OCI-LY1 (cell line): ENCODE measurements around the gene TMEM33.

Source experiments
- H2AFZ ChIP-seq: fragments of 200-600 bp; sonication (generic), shearing (Covaris generic); 2 replicates; pipeline ENCODE4 v1.6.0; 2014; ENCODE audit warnings: antibody characterized with exemption, mild to moderate bottlenecking, low read length
- H3F3A ChIP-seq: fragments of 200-600 bp; sonication (generic), shearing (Covaris generic); 2 replicates; pipeline ENCODE4 v1.6.0; 2014; ENCODE audit warnings: mild to moderate bottlenecking, antibody characterized with exemption, low read length, moderate library complexity; ENCODE audit not compliant: insufficient read depth
- H3K27ac ChIP-seq: fragments of 200-600 bp; sonication (generic); 2 replicates; pipeline ENCODE4 v1.5.1; 2014; ENCODE audit warnings: low read length, mixed run types, mild to moderate bottlenecking, low read depth; ENCODE audit not compliant: poor library complexity, severe bottlenecking
- H3K27me3 ChIP-seq: fragments of 200-600 bp; sonication (generic); 2 replicates; pipeline ENCODE4 v1.6.0; 2014; ENCODE audit warnings: antibody characterized with exemption, mild to moderate bottlenecking, low read length, moderate library complexity; ENCODE audit not compliant: insufficient read depth
- H3K36me3 ChIP-seq: fragments of 200-600 bp; sonication (generic); 2 replicates; pipeline ENCODE4 v1.6.1; 2014; ENCODE audit warnings: mild to moderate bottlenecking, antibody characterized with exemption, low read length, moderate library complexity, mixed read lengths; ENCODE audit not compliant: insufficient read depth
- H3K4me1 ChIP-seq: fragments of 200-600 bp; sonication (generic); 2 replicates; pipeline ENCODE4 v1.5.1; 2014; ENCODE audit warnings: mild to moderate bottlenecking, low read length, moderate library complexity; ENCODE audit not compliant: insufficient read depth, severe bottlenecking
- H3K4me2 ChIP-seq: fragments of 200-600 bp; sonication (generic), shearing (Covaris generic); 2 replicates; pipeline ENCODE4 v1.6.1; 2014; ENCODE audit warnings: low read length
- H3K4me3 ChIP-seq: fragments of 200-600 bp; sonication (generic); 2 replicates; pipeline ENCODE4 v1.5.1; 2014; ENCODE audit warnings: low read length, low read depth, mild to moderate bottlenecking, mixed read lengths; ENCODE audit not compliant: poor library complexity, severe bottlenecking
- H3K79me2 ChIP-seq: fragments of 200-600 bp; shearing (Covaris generic); 2 replicates; pipeline ENCODE4 v1.6.1; 2016; ENCODE audit warnings: mixed run types, low read length, mixed read lengths; ENCODE audit not compliant: insufficient read depth
- H3K9ac ChIP-seq: fragments of 200-600 bp; sonication (generic), shearing (Covaris generic); 2 replicates; pipeline ENCODE4 v1.6.1; 2014; ENCODE audit warnings: mild to moderate bottlenecking, low read length, mixed read lengths
- H3K9me2 ChIP-seq: fragments of 200-600 bp; sonication (generic), shearing (Covaris generic); 2 replicates; pipeline ENCODE4 v1.6.1; 2014; ENCODE audit warnings: low read depth, mild to moderate bottlenecking, low read length, mixed read lengths
- H3K9me3 ChIP-seq: fragments of 200-600 bp; shearing (Covaris generic); 2 replicates; pipeline ENCODE4 v1.6.1; 2014; ENCODE audit warnings: low read length, mixed read lengths
- H4K20me1 ChIP-seq: fragments of 200-600 bp; sonication (generic), shearing (Covaris generic); 2 replicates; pipeline ENCODE4 v1.6.0; 2016; ENCODE audit warnings: mild to moderate bottlenecking, low read length; ENCODE audit not compliant: insufficient read depth
- EZH2 ChIP-seq: fragments of 200-600 bp; sonication (generic), shearing (Covaris generic); IDR thresholded peaks from 2 replicates; pipeline ENCODE4 v1.8.0; 2017; ENCODE audit warnings: borderline replicate concordance, mixed run types, mild to moderate bottlenecking, antibody characterized with exemption, low read length, moderate library complexity, mixed read lengths
- TF ChIP-seq, protein P1 (sequence below): fragments of 200-600 bp; sonication (generic), shearing (Covaris generic); IDR thresholded peaks from 2 replicates; pipeline ENCODE4 v1.5.1; 2017; ENCODE audit warnings: mild to moderate bottlenecking, antibody characterized with exemption, low read length, moderate library complexity, mixed read lengths

TMEM33 gene

DNA sequence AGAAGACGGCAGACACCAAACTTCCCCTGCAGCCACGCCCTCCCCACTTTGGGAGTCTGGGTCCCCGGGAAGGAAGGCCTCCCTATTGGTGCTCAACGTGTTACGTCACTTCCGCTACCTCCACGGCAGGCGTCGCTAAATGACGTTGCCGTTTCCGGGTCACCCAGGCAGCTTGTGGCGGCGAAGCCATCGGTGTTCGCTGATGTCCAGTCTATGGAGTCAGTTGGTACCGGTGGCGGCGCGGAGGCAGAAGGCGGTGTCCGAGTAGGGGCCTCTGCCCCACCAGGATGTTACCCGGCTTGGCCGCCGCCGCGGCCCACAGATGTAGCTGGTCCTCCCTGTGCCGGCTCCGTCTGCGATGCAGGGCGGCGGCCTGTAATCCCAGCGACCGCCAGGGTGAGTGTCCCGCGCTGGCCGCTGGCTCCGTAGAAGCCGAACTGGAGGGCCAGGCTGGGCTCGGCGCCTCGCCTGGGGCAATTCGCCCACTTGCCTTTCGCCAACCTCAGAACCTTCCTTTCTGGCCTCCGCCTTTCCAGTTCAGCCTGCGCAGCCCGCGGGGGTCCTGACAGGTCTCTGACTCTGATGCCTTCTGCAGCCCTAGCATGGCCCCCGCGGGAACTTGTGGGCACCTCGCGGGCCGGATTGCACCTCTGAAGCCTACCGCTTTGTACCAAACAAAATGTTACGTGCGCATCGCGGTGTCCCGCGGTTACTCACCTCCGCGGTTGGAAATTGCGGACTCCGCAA, 55.3 kb downstream of the TMEM33 start, which contains the start of gene SLC30A9:
TSS of gene SLC30A9 (plus strand) at position 166 of the 747 bp plus-strand sequence. CDS start at position 288, 122 bp downstream.
- Histone ChIP-seq H3K27me3 (no peaks in the 10 kb centered on the region), H3K4me2 (peak within 1 kb of the TSS; percentile 94), H3K9ac (peak within 1 kb of the TSS; percentile 80), H3K4me1 (peaks cover 32% of the 10 kb centered on the region), H2AFZ (peak within 1 kb of the TSS; percentile 77), H3K27ac (no peak within 1 kb of the TSS), H3K79me2 (peaks cover 22% of the 10 kb centered on the region), H3F3A (no peaks in the 10 kb centered on the region), H4K20me1 (no peaks in the 10 kb centered on the region), H3K36me3 (no peaks in the 10 kb centered on the region), H3K9me3 (no peaks in the 10 kb centered on the region), H3K9me2 (no peaks in the 10 kb centered on the region), H3K4me3 (peak within 1 kb of the TSS; percentile 85)
- TF ChIP-seq, protein P1, sequence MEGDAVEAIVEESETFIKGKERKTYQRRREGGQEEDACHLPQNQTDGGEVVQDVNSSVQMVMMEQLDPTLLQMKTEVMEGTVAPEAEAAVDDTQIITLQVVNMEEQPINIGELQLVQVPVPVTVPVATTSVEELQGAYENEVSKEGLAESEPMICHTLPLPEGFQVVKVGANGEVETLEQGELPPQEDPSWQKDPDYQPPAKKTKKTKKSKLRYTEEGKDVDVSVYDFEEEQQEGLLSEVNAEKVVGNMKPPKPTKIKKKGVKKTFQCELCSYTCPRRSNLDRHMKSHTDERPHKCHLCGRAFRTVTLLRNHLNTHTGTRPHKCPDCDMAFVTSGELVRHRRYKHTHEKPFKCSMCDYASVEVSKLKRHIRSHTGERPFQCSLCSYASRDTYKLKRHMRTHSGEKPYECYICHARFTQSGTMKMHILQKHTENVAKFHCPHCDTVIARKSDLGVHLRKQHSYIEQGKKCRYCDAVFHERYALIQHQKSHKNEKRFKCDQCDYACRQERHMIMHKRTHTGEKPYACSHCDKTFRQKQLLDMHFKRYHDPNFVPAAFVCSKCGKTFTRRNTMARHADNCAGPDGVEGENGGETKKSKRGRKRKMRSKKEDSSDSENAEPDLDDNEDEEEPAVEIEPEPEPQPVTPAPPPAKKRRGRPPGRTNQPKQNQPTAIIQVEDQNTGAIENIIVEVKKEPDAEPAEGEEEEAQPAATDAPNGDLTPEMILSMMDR = 0 out of 2 replicates have a peak, but pooled peaks have one; percentile 6
- no peak for TF ChIP-seq EZH2

DNA sequence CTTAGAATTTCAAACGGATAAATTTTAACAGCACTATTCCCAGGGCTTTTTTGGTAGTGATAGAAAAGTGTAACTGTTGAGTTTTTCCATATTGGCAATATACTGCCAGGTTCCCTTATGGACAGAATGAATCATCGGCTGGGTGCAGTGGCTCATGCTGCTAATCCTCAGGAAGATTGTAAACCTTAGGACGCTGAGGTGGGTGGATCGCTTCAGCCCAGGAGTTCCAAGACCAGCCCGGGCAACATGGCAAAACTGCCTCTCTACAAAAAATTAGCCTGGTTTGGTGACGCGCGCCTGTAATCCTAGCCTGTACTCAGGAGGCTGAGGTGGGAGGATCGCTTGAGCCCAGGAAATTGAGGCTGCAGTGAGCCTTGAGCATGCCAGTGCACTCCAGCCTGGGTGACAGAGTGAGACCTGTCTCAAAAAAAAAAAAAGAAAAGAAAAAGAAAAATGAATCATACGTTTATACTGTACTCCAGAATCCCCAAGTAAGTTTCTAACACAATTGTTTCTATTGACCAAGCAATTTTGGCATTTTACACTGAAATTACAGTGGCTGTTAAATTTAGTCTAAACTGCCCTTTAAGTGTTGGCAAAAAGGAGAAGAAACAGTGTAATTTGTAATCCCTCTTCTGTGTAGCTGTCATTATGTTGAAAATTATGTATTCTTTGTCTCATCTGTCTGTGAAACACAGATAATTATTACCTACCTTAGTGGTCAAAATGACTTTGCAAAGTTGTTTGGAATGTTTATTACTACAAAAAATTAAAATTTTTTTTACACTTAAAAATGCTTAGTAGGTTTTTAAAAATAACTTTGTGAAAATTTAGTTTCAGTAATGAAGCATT, 56.9 kb downstream of the TMEM33 start:
- Histone ChIP-seq H3F3A (no peaks in the 10 kb centered on the region), H4K20me1 (no peaks in the 10 kb centered on the region), H3K9me3 (no peaks in the 10 kb centered on the region), H3K79me2 (peaks cover 22% of the 10 kb centered on the region), H3K4me1 (peaks cover 32% of the 10 kb centered on the region), H3K36me3 (no peaks in the 10 kb centered on the region), H3K4me3 (peak overlapping the region; percentile 85), H3K9me2 (no peaks in the 10 kb centered on the region), H3K4me2 (peak overlapping the region; percentile 94), H2AFZ (no peak overlapping the region), H3K27ac (no peak overlapping the region), H3K9ac (peak overlapping the region; percentile 80; the same call in 1 of the 2 replicates), H3K27me3 (no peaks in the 10 kb centered on the region)
- TF ChIP-seq, protein P1 = no peak
- no peak for TF ChIP-seq EZH2

DNA sequence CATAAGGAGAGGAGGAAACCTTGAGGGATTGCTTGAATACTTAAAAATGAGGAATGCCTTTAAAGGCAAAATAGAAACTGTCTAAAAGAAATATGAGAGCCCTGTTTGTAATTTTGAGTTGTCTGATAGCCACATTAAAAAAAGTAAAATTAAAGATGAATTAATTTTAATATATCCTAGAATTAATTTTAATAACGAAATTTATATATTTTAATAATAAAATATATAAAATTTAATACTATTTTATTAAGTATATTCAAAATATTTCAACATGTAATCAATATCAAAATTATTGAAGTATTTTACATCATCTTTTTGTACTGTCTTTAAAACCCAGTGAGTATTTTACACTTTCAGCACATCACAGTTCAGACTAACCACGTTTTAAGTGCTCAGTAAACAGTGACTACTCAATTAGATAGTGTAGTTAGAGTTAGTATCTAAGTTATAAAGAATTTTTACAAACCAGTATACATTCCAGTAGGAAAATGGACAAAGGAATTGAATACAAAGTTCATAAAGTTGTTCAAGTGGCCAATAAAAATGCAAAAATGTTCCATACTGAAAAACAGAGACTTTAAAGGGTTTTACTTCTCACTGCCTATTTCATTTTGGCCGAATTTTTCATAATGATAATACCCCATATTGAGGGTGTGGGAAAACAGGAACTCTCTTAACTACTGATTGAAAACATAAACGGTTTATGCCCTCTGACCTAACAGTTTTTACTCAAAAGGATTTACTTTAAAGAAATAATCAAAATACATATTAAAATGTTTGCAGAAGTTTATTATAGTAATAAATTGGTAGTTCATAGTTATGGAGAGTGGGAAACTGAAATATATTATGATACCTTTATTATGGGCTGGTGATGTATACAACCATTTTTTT, 58.0 kb downstream of the TMEM33 start:
- Histone ChIP-seq H3K27ac (no peak overlapping the region), H3K4me1 (peaks cover 32% of the 10 kb centered on the region), H3K79me2 (peaks cover 22% of the 10 kb centered on the region), H3K36me3 (no peaks in the 10 kb centered on the region), H4K20me1 (no peaks in the 10 kb centered on the region), H3K9me2 (no peaks in the 10 kb centered on the region), H3K4me3 (no peak overlapping the region), H3K9me3 (no peaks in the 10 kb centered on the region), H3K4me2 (no peak overlapping the region), H2AFZ (no peak overlapping the region), H3K27me3 (no peaks in the 10 kb centered on the region), H3K9ac (no peak overlapping the region), H3F3A (no peaks in the 10 kb centered on the region)
- TF ChIP-seq EZH2 = no peak
- TF ChIP-seq, protein P1 = no peak
